HEK293T (cell line): ENCODE data around the gene ZCCHC7.
A peak's percentile ranks its signal among the peaks of the same experiment; 100 is the strongest.

ENCODE experiments used
- CTCF ChIA-PET: fragments of 350-600 bp; formaldehyde crosslinking; extraction: SDS; loops from one replicate; lab custom pipeline; 2021; ENCODE audit warnings: antibody characterized with exemption, inconsistent platforms; lab: Yijun Ruan, JAX
- POLR2A ChIA-PET: fragments of 350-600 bp; formaldehyde crosslinking; extraction: SDS; loops from one replicate; lab custom pipeline; 2020; ENCODE audit warnings: antibody characterized with exemption, inconsistent platforms; lab: Yijun Ruan, JAX
- DNase-seq: peaks from one replicate; pipeline ENCODE4 v3.0.0; 2012; ENCODE audit warnings: mixed read lengths; ENCODE audit errors: extremely low spot score
- ARNT ChIP-seq: fragments of 450-650 bp; IDR thresholded peaks from 2 replicates; pipeline ENCODE4 v1.6.1; 2017; ENCODE audit warnings: mild to moderate bottlenecking
- BHLHE40 ChIP-seq: fragments of 450-650 bp; IDR thresholded peaks from 2 replicates; pipeline ENCODE4 v1.6.1; 2016; ENCODE audit warnings: mild to moderate bottlenecking, moderate library complexity, borderline replicate concordance
- CTBP1 ChIP-seq: fragments of 450-650 bp; IDR thresholded peaks from 2 replicates; pipeline ENCODE4 v1.6.1; 2016; ENCODE audit warnings: borderline replicate concordance
- ELF4 ChIP-seq: fragments of 450-650 bp; IDR thresholded peaks from 2 replicates; pipeline ENCODE4 v1.6.1; 2017; ENCODE audit warnings: antibody characterized with exemption
- FOXA1 ChIP-seq: fragments of 450-650 bp; IDR thresholded peaks from 2 replicates; pipeline ENCODE4 v1.6.1; 2016; ENCODE audit warnings: mild to moderate bottlenecking
- FOXK2 ChIP-seq: fragments of 450-650 bp; IDR thresholded peaks from 2 replicates; pipeline ENCODE4 v1.6.1; 2016; ENCODE audit warnings: mild to moderate bottlenecking
- FOXM1 ChIP-seq: fragments of 450-650 bp; IDR thresholded peaks from 2 replicates; pipeline ENCODE4 v1.6.1; 2017; ENCODE audit warnings: mild to moderate bottlenecking, borderline replicate concordance
- HDGF ChIP-seq: fragments of 450-650 bp; IDR thresholded peaks from 2 replicates; pipeline ENCODE4 v1.6.1; 2017; ENCODE audit warnings: antibody characterized with exemption, borderline replicate concordance
- L3MBTL2 ChIP-seq: fragments of 450-650 bp; conservative IDR thresholded peaks from 2 replicates; pipeline ENCODE4 v1.6.1; 2016; ENCODE audit warnings: mild to moderate bottlenecking
- LEF1 ChIP-seq: fragments of 450-650 bp; IDR thresholded peaks from 2 replicates; pipeline ENCODE4 v1.6.1; 2017; ENCODE audit warnings: mild to moderate bottlenecking, borderline replicate concordance
- NFRKB ChIP-seq: fragments of 450-650 bp; IDR thresholded peaks from 2 replicates; pipeline ENCODE4 v1.6.1; 2016; ENCODE audit warnings: mild to moderate bottlenecking, moderate library complexity
- PKNOX1 ChIP-seq: fragments of 450-650 bp; IDR thresholded peaks from 2 replicates; pipeline ENCODE4 v1.6.1; 2016
- SP1 ChIP-seq: fragments of 450-650 bp; IDR thresholded peaks from 2 replicates; pipeline ENCODE4 v1.6.1; 2017
- SUZ12 ChIP-seq: fragments of 450-650 bp; IDR thresholded peaks from 2 replicates; pipeline ENCODE4 v1.6.1; 2016; ENCODE audit warnings: mild to moderate bottlenecking
- TARDBP ChIP-seq: fragments of 450-650 bp; IDR thresholded peaks from 2 replicates; pipeline ENCODE4 v1.6.1; 2016
- ZNF384 ChIP-seq: fragments of 450-650 bp; IDR thresholded peaks from 2 replicates; pipeline ENCODE4 v1.6.1; 2016

ZCCHC7 gene

GRCh38 chr9:37117956-37118355 is 2.4 kb upstream of the ZCCHC7 start:
- CTCF ChIA-PET = no interaction called here
- POLR2A ChIA-PET = no interaction called here
- no peak for DNase-seq
- TF ChIP-seq HDGF (no peak), FOXK2 (no peak), TARDBP (no peak), FOXM1 (no peak), L3MBTL2 (no peak), ZNF384 (no peak), NFRKB (no peak), PKNOX1 (no peak), FOXA1 (no peak), ELF4 (no peak), SP1 (no peak)

GRCh38 chr9:37119360-37119759 is 1.0 kb upstream of the ZCCHC7 start:
- POLR2A ChIA-PET = interaction anchor here (1.0 to 1.9 kb wide), 2 partner anchors 23 to 40 kb away, joined by 4 to 11 read pairs; no protein-coding TSS in a partner anchor

GRCh38 chr9:37120843-37121335 is 515 bp downstream of the ZCCHC7 start:
- DNase-seq = peak; percentile 7
- POLR2A ChIA-PET = interaction anchor here (0.7 to 1.9 kb wide), 2 partner anchors 17 to 41 kb away, joined by 3 to 11 read pairs; no protein-coding TSS in a partner anchor
- CTCF ChIA-PET = interaction anchor here (1.3 kb wide), 1 partner anchor 209 kb away, joined by 3 read pairs; no protein-coding TSS in a partner anchor

More at GRCh38 chr9:37119360-37119759, 1.0 kb upstream of the ZCCHC7 start:
- peak; percentile 71 for TF ChIP-seq ZNF384
- TF ChIP-seq L3MBTL2 = no peak
- no peak for DNase-seq
- CTCF ChIA-PET = no interaction called here

DNA sequence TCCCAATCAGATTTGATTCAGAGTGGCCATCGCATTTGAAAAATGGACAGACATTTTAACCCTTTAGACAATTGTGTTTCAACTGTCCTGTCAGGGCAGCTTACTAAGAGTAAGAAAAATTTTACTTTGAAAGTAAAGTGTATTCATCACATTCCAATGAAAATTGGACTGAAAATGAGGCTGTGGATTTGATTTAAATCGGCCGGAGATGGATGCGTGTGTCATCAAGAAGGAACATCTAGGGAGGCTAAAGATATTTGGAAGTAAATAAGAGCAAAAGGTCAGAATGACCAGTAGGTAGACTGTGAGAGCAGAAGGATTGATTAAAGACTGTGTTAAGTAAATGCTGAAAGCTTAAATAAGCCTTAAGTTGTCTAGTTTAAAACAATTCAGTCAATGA is 1.5 kb downstream of the ZCCHC7 start:
- ChIA-PET POLR2A (no interaction called here), CTCF (no interaction called here)
- DNase-seq = no peak
- TF ChIP-seq HDGF = no peak
- no peak for TF ChIP-seq PKNOX1
- no peak for TF ChIP-seq ZNF384
- TF ChIP-seq L3MBTL2 = no peak
- TF ChIP-seq TARDBP = no peak
- no peak for TF ChIP-seq ARNT
- TF ChIP-seq SP1 = no peak

DNA sequence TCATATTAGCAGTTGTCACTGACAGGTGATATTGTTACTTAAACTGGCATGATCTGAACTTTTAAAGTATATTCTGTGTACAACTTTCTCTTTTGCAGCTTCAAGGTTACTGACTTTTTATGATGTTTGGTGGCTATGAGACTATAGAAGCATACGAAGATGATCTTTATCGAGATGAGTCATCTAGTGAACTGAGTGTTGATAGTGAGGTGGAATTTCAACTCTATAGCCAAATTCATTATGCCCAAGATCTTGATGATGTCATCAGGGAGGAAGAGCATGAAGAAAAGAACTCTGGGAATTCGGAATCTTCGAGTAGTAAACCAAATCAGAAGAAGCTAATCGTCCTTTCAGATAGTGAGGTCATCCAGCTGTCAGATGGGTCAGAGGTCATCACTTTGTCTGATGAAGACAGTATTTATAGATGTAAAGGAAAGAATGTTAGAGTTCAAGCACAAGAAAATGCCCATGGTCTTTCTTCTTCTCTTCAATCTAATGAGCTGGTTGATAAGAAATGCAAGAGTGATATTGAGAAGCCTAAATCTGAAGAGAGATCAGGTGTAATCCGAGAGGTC is 5.9 kb downstream of the ZCCHC7 start:
- CTCF ChIA-PET = no interaction called here
- TF ChIP-seq FOXA1 (no peak), PKNOX1 (no peak), SUZ12 (no peak), LEF1 (no peak), CTBP1 (no peak), NFRKB (no peak), TARDBP (no peak), BHLHE40 (no peak), ARNT (no peak), FOXK2 (no peak), HDGF (no peak), FOXM1 (no peak), ELF4 (no peak), ZNF384 (no peak), L3MBTL2 (no peak), SP1 (no peak)
- no peak for DNase-seq
- POLR2A ChIA-PET = no interaction called here

- no peak for DNase-seq
- CTCF ChIA-PET = no interaction called here
- POLR2A ChIA-PET = no interaction called here
- TF ChIP-seq FOXK2 (no peak), PKNOX1 (no peak), FOXM1 (no peak), SP1 (no peak), BHLHE40 (no peak), FOXA1 (no peak), ZNF384 (no peak), SUZ12 (no peak), ELF4 (no peak), CTBP1 (no peak), L3MBTL2 (no peak), TARDBP (no peak), LEF1 (no peak), ARNT (no peak), NFRKB (no peak), HDGF (no peak)
These were observed 6.6 kb downstream of the ZCCHC7 start for GRCh38 chr9:37127018-37127417.
